ENCODE results near the gene MCFD2. TPM values are rescaled to one million over a fixed set of nuclear protein-coding genes. Genes with fewer than 3 reads are reported as not detected.
A peak's percentile ranks its signal among the peaks of the same experiment; 100 is the strongest.

MCFD2 gene
- total RNA-seq, 1 donor from 2014 or later, result 105 TPM

DNA sequence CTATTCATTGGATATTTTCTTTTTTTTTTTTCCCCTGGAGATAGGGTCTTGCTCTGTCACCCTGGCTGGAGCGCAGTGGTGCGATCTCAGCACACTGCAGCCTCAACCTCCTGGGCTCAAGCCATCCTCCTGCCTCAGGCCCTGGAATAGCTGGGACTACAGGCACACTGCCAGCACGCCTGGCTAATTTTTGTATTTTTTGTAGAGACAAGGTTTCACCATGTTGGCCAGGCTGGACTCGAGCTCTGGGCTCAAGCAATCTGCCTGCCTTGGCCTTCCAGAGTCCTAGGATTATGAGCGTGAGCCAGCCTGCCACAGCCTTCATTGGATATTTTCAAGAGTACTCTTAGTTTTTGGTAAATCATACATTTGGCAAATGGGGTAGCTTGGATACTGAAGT lies 9.0 kb upstream of the MCFD2 start:
- Histone ChIP-seq H3K36me3 (ENCODE audit: control insufficient read depth, insufficient read depth, low read length) (no peaks in the 10 kb centered on the region), H3K4me3 (ENCODE audit: low read depth, low read length) (no peak overlapping the region), H3K27me3 (ENCODE audit: control insufficient read depth, insufficient read depth, low read length) (no peaks in the 10 kb centered on the region)
- FAIRE-seq, result no peak
- DNase-seq (ENCODE audit: low read depth), result no peak
- no peak for TF ChIP-seq CTCF (IDR thresholded peaks at IDR 0.05; ENCODE audit: insufficient read depth, low read length, severe bottlenecking)

GRCh38 chr2:46924038-46924437 lies 8.4 kb upstream of the MCFD2 start:
- no peak for FAIRE-seq

GRCh38 chr2:46923041-46923528 lies 7.5 kb upstream of the MCFD2 start:
- no peak for TF ChIP-seq CTCF (IDR thresholded peaks at IDR 0.05; ENCODE audit: insufficient read depth, low read length, severe bottlenecking)
- DNase-seq (ENCODE audit: low read depth) (peak; percentile 46), FAIRE-seq (no peak)
- Histone ChIP-seq H3K4me3 (ENCODE audit: low read depth, low read length) (no peak overlapping the region), H3K27me3 (ENCODE audit: control insufficient read depth, insufficient read depth, low read length) (no peaks in the 10 kb centered on the region), H3K36me3 (ENCODE audit: control insufficient read depth, insufficient read depth, low read length) (no peaks in the 10 kb centered on the region)

More at GRCh38 chr2:46924038-46924437, 8.4 kb upstream of the MCFD2 start:
- no peak for DNase-seq (ENCODE audit: low read depth)
- no peaks in the 10 kb centered on the region for H3K27me3 ChIP-seq (ENCODE audit: control insufficient read depth, insufficient read depth, low read length)
- no peak overlapping the region for H3K4me3 ChIP-seq (ENCODE audit: low read depth, low read length)
- H3K36me3 ChIP-seq (ENCODE audit: control insufficient read depth, insufficient read depth, low read length), result no peaks in the 10 kb centered on the region
- no peak for TF ChIP-seq CTCF (IDR thresholded peaks at IDR 0.05; ENCODE audit: insufficient read depth, low read length, severe bottlenecking)

DNA sequence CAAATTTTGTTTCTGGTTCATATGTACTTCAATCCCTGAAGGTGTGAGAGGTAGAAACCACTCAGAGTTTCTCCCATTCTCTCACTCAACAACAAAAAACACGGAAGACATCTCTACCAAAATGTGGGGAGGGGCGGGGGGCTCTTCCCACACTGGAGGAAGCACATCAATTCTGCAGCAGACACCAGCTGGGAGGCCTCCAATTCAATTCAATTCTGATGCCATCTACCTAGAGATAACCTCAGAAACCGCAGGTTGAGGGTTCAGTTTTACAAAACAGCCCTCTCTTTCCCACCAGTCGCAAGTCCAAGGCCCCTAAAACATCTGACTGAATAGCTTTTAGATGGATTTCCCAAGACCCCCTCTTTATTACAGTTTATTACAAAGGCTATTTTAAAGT lies 7.0 kb upstream of the MCFD2 start:
- no peak overlapping the region for H3K4me3 ChIP-seq (ENCODE audit: low read depth, low read length)
- DNase-seq (ENCODE audit: low read depth) (no peak), FAIRE-seq (no peak)
- no peaks in the 10 kb centered on the region for H3K36me3 ChIP-seq (ENCODE audit: control insufficient read depth, insufficient read depth, low read length)
- H3K27me3 ChIP-seq (ENCODE audit: control insufficient read depth, insufficient read depth, low read length), result no peaks in the 10 kb centered on the region
- TF ChIP-seq CTCF (IDR thresholded peaks at IDR 0.05; ENCODE audit: insufficient read depth, low read length, severe bottlenecking), result no peak

DNA sequence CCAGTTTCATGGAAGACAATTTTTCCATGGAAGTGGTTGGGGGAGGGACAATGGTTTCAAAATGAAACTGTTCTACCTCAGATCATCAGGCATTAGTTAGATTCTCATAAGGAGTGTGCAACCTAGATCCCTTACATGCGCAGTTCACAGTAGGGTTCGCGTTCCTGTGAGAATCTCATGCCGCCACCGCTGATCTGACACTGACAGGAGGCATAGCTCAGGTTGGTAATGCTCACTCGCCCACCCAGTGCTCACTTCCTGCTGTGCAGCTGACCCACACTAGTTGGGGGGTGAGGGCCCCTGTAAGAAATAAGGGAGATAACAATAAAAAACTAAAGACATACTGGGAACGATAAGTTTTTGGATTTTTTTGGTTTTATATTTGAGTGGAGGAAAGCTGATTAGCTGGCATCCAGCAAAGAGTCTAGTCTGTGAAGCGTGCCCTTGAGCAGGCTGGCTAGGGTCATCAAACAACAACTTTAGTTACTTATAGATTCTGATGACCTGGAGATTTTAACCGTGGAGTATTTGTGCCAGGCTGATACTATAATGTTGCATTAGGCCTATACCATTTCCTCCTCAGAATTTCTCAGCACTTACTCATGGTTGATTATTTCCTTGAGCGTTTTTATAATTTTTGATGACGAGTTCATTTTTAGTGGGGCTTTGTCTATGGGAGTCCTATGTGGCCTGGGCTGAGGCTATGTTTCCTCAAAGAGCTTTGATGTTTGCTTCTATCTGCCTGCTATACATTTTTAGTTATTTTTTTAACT lies 6.3 kb upstream of the MCFD2 start:
- FAIRE-seq (no peak), DNase-seq (ENCODE audit: low read depth) (peak; percentile 71)
- Histone ChIP-seq H3K27me3 (ENCODE audit: control insufficient read depth, insufficient read depth, low read length) (no peaks in the 10 kb centered on the region), H3K36me3 (ENCODE audit: control insufficient read depth, insufficient read depth, low read length) (no peaks in the 10 kb centered on the region), H3K4me3 (ENCODE audit: low read depth, low read length) (no peak overlapping the region)
- TF ChIP-seq CTCF (IDR thresholded peaks at IDR 0.05; ENCODE audit: insufficient read depth, low read length, severe bottlenecking), result no peak

DNA sequence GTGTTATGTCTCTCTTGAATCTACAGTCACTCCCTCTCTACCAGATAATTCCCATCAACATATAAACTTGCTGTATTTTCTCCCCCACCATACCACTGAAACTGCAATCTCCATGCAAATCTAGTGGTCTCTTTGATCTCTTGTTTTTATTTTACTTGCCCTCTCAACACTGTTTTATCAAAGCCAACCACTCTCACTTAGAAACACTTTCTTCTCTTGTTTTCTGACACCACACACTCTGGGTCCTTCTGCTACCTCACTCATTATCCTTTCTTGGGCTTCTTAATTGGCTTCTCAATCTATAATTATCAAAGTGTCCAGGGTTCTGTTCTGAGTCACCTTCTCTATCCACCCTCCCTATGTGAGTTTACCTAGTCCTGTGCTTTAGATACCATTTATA lies 2.0 kb upstream of the MCFD2 start:
- no peak overlapping the region for H3K4me3 ChIP-seq (ENCODE audit: low read depth, low read length)
- no peak for TF ChIP-seq CTCF (IDR thresholded peaks at IDR 0.05; ENCODE audit: insufficient read depth, low read length, severe bottlenecking)
- no peak for FAIRE-seq

More for the DNA sequence above, 2.0 kb upstream of the MCFD2 start:
- DNase-seq (ENCODE audit: low read depth), result no peak
- no peaks in the 10 kb centered on the region for H3K27me3 ChIP-seq (ENCODE audit: control insufficient read depth, insufficient read depth, low read length)
- no peaks in the 10 kb centered on the region for H3K36me3 ChIP-seq (ENCODE audit: control insufficient read depth, insufficient read depth, low read length)

Measured in bronchial epithelial cell (primary cell).